Cortex of kidney (tissue), 1 donor: Measurements from ENCODE around the gene UTY.

ENCODE experiments used
- DNase-seq: peaks from one replicate; lab custom pipeline; 2025; lab: John Stamatoyannopoulos, UW

Gene UTY

DNA sequence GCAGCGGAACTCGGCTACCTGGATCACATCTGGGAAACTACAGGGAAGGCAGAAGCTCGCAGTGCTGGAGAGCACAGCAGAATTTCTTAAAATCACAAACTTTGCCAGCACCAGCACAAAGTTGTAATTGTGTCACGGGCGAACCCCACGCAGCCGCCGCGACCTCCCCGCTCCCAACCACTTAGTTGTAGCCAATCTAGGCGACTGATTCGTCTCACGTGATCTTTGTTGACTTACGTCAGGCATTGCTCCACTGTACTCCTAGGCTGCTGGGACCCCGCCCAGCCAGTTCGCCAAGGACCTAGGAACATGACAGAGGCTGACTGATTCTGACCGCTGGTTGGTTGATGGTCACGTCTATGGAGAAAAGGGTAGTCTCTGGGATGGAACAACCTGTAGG, at the start of gene UTY:
UTY (minus strand) TSS at position 206 of the 400 bp plus-strand sequence. CDS start 368 bp downstream, outside the sequence.
- DNase-seq, result no peak

DNA sequence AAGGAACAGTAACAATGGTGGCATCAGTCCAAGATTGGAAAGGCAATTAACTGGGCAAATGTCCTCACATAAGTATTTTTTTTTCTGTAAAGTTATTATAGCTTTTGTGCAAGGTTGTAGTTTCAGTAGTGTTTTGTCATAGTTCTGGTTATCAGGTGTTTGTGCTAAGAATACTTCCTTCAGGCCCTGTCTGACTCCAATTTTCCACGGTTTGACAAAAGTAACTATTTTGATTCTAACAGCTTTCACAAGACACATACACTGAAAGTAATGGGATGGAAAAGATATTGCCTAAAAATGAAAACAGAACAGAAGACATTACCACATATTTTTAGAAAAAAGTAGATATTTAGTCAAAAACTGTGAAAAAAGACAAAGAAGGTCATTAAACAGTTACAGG, 40.6 kb upstream of the UTY start:
- DNase-seq, result no peak

DNA sequence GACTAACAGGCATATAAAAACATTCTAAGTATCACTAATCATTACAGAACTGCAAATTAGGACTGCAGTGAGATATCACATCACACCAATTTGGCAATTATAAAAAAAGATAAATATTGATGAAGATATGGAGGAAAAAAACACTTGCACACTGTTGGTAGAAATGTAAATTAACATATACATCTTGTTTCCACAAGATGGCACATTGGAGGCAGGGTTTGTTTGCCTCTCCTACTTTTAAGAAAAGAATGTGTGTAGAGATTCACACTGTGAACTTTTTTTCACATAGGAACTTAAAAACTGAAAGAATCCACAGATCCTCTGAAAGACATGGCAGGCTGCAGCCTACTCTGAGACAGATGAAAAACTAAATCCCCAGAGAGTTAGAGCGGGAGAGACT, 21.4 kb upstream of the UTY start:
- DNase-seq, result no peak

DNA sequence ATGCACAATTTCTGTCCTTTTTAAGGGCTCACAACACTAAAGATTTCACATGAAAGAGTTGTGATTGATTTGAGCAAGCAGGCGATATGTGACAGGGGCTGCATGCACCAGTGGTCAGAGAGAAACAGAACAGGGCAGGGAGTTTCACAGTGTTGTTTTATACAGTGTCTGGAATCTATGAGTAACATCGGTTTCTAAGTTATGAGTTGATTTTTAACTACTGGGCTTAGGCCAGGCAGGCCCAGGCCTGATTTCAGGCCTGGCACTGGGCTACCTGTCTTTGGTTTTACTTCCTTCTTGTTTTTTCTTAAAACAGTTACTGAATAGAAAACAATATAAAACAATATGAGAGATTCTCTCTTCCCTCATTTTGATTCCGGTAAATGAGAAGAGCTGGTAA, 13.9 kb upstream of the UTY start:
- no peak for DNase-seq

DNA sequence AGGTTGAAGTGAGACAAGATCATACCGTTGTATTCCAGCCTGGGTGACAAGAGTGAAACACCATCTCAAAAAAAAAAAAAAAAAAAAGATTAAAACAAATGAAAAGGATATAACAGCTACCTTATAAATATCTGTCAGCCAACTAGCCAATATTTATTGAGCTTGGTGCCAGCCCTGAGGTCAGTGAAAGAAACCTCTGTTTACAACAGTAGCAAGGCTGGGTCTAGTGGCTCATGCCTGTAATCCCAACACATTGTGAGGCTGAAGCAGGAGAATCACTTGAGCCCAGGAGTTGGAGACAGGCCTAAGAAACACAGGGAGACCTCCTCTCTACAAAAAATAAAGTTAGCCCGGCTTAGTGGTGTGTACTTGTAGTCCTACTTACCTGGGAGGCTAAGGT, 12.6 kb upstream of the UTY start:
- DNase-seq, result no peak

DNA sequence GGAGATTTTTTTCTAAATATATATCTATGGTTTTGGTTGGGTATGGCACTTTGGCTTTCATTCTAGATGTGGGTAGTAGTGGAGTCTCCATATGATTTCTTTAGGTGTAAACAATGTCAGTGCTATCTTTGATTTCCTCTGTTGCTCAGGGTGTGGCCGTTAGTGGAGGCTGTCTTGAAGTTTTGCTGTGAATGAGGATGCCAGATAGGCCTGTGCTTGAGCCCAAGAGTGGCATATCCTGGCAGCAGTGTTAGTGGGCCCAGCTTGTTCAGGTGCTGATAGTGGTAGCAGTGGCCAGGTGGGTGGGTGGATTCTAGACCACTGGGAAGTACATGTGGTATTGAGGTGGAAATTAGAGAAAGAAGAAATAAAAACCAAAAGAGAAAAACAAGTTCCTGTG, 8.9 kb upstream of the UTY start:
- no peak for DNase-seq

DNA sequence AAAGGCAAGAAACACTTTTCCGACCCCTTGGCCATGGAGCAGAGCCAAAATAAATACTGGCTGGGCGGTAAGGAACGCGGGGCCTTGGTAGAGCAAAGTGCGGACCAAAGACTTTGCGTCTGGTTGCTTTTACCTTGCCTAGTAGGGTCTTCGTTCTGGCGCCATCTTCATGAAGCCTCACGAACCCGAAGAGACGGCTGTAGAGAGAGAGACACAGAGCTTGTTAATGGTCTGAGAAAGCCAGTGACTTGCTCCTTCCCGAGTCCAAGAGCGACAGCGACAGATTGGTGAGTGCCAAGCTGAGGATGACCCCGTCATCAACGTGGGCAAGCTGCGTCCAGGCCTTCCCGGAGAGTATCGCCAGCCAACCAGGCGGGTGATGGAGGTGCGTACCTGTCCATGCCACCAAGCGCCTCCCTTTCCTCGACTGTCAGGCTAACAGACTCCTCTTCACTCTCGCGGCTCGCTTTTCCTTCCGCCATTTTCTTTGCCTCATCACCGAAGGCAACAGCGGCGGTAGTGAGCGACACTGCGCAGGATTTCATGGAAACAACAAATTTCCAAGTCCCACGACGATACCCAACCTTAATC, 617 bp downstream of the UTY start:
- no peak for DNase-seq

DNA sequence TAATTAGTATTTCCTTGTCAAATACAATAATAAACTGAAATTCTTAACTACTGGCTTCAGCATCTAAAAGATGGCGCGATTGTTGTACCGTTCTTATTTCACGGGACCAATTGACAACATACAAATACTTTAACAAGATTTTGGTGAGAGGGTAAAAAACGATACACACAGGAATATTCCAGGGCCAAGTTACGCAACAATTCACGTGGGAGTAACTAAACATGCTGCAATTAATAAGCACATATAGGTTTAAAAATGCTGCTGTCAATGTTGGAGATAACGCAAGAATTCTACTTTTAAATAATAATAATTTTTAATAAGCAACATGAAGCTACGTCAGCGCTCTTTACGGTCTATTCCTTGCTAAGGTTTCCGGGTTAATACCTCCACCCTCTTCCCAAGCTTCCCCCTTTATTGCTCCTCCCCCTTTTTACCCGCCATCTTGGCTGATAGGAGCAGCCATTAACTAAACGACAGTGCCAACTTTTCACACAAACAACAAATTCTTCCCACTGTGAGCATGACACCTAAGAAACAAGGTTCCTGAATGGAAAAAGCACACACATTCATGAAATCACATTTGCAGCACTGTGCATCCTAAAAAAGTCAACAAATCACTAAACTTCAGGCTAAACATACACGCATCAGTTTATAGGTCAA, 1.6 kb downstream of the UTY start:
- no peak for DNase-seq

DNA sequence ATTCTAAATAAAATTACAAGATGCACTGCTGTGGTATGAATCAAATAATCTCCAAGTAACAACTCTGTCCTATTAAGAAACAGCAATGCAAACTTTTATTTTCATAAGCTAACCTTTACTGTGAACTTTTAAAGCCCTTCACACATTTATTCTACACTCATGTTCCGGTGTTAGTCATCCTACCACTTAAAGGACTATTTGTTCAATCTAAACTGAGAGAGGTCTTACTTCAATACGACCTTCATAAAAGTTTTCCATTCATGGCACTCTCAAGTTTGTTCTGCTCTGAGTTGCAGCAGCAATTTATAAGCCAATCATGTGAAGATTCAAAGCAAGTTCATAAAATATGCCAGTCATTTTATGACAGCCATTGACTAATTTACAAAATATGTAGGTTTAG, 4.8 kb downstream of the UTY start:
- DNase-seq, result no peak

DNA sequence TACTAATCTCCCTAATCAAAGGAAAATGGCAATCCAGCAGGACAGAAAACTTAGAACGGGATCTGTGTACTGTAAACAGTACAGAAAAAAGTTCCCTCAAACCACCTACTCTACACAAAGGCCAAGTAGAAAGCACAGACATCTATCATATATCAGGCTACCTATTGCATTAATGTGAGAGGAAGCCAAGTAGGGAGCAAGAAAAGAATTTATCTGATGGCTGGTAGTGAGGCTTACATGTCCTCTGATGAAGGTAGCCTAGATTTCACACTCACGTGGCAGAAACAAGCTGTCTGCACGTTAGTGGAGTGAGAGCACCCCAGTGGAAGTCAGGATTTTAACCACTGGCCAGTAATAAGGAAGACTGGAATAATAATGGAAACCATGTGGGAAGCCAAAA, 28.3 kb downstream of the UTY start:
- DNase-seq, result no peak

DNA sequence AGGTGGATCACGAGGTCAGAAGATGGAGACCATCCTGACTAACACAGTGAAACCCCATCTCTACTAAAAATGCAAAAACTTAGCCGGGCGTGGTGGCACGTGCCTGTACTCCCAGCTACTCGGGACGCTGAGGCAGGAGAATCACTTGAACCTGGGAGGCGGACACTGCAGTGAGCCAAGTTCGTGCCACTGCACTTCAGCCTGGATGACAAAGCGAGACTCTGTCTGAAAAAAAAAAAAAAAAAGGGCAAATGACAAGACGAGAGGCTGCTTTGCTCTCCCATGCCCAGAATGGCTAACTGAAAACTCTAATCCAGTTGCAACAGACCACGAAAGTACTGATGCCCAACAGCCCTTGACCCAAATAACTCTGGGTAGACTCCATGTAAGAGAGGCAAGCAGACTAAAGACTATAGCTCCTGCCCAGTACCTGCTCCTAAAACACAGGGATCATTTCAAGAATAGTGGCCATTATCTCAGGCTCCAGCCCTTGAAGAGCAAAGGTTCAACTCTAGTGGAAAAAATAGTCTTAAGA, 29.2 kb downstream of the UTY start:
- DNase-seq, result no peak

DNA sequence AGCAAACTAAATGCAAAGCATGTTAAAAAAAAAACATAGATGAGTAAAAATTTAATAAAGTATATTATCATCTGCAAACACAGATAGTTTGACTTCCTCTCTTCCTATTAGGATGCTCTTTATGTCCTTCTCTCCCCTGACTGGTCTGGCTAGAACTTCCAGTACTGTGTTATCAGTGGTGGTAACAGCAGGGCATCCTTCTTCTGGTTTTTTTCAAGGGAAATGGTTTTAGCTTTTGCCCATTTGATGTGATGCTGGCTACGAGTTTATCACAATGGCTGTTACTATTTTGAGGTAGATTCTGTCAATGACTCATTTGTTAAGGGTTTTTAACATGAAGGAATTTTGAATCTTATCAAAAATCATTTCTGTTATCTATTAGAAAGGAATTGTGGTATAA, 34.3 kb downstream of the UTY start:
- no peak for DNase-seq

DNA sequence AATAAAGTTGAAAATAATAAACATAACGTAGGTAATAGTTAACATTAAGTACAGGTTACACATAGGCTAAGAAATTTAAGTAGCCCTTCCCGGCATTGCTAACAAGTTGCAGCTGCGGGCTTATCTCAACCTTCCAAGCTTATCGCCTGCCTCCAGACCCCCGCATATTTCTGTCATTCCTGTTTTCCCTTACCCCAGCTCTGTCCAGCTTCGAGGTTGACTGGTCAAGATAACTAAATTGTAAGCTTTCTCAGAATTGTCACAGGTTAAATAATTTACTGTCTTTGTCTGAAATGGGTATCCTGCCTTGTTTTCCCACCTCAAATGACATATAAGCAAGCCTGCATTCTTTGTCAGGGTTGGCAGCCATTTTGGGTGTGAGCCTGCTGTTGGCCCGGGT, 36.7 kb downstream of the UTY start:
- no peak for DNase-seq

DNA sequence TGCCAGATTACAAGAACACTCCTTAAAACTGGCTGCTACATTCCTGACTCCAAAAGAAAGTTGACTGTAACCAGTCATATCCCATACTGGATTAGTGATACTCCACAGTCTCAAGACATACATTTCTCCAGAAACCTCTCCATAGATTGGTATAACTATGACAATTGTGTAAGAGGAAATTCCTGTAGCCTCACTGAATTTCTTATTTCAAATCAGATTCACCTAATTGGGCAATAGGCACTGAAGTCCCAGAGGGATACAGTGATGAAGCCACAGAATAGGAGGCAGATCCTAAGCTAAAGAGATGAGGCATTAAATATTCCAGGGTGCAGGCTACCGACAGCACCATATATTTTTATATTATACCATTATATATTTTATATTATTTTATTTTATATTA, 39.0 kb downstream of the UTY start:
- no peak for DNase-seq

DNA sequence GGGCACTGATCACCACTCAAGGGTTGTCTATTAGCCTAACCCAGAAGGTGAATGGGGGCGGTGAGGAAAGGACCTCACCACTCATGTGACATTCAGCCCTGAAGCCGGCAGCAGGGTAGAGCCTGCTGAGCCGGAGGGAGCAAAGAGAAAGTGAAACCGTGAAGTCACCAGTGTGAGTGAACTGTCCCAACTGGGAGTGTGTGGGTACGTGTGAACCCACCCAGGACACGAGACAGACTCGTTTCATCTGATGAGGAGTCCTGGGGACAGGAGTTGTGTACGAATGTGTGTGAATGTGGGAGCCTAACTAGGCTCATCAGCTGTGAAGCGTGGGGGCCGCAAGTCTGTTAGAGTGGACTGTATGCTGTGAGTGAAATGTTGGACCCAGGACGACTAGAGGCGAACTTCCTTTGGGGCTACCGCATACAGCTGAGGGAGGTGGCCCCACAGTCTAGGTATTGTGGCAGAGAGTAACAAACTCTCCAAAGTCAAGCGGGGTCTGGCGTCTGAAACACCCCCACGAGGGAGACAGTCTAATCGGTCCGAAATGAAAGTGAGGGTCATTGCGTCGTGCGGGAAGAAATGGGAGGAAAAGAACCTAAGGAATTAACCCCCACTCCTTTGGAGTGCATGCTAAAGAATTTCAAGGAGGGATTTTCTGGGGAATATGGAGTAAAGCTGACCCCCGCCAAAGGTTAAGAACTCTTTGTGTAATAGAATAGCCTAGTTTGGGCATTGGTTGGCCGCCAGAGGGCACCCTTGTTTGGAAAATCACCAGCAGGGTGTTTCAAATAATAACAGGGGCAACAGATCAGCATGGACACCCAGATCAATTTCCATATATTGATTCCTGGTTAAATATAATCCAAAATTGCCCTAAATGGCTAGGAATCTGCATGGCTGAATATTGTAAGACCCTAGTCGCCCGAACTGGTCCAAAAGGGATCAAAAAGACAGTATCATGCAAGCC, 43.6 kb downstream of the UTY start:
- no peak for DNase-seq

DNA sequence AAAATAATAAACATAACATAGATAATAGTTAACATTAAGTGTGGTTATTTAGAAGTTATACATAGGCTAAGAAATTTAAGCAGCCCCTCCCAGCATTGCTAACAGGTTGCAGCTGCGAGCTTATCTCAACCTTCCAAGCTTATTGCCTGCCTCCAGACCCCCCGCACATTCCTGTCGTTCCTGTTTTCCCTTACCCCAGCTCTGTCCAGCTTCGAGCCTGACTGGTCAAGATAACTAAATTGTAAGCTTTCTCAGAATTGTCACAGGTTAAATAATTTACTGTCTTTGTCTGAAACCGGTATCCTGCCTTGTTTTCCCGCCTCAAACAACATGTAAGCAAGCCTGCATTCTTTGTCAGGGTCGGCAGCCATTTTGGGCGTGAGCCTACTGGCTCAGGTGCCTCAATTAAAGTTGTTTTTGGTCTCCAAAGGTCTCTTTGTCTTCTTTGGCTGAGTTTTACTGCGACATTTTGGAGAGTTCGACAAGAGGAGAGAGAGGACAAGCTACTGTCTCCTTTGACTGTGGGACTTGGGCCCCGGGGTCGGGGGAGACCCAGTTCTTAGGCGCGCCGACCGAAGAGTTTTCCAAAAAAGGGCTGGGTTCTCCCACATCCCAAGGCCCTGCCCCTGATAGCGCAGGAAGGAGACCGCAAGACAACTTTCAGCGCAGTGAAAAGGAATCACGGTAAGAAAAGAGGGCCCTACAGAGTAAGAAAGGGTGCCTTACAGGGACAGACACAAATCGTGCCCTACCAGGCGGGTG, 44.4 kb downstream of the UTY start:
- no peak for DNase-seq

DNA sequence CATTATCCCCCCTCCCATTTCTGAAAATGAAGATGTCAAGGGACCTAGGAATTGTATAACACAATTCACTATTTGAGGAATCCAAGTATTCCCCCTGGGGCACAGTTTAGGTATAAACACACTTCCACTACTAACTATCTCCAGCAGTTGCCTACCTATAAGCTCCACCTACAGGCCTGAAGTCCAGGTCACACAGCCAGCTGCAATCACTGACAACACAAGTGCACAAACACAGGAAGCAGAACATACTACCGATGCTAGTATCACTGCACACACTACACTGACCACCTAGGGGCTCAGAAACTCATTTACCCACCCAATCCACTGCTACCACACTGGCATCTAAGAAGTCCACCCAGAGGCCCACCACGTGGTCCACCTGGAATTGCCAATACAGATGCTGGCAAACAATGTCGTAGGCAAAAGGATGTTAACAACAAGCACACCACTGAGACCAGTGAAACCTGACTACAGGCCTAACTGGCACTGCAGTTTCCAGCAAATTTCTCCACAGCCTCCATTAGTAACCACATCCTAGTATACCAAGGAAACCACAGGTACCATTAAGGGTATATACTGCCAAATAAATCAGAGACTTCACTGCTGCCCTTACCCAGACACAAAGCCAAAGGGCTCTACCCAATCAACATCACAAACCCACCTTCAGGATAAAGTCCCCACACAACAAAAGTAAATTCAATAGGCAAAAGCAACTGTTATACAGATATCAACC, 47.4 kb downstream of the UTY start:
- DNase-seq, result no peak

DNA sequence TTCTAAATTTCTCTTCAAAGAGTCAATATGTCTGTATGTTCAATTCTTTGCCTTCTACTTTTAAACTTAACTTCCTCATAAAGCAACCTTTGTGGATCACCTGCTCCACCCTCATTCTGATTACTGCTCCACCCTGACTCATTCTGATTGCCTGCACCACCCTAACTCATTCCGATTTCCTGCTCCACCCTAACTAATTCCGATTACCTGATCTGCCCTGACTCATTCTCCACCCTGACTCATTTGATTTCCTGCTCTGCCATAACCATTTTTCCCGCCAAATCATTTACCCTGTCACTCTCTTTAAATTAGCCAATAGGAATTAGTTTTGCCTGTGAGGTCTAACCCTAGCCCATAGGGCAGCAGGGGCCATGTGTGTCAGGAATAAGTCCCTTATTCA, 50.3 kb downstream of the UTY start:
- no peak for DNase-seq

DNA sequence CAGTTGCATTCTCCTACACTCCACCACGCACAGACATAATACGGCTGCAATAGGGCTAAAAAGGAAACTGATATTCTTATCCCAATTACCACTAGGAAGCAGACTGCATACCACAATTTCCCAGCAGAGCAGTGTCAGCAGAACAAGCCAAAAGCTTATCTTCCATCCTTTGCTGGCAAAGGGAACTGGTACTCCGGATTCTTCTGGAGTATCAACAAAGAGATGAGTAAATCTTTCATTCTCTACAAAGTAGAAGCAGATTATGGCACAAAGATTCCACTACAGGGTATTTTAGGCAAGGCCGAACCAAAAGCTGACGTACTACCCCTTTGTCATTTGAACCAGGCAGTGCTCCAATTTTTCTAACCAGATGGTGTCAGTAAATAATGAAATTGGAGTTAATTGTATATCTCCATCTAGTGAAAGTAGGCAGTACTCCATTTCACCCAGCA, 56.5 kb downstream of the UTY start:
- DNase-seq, result no peak

DNA sequence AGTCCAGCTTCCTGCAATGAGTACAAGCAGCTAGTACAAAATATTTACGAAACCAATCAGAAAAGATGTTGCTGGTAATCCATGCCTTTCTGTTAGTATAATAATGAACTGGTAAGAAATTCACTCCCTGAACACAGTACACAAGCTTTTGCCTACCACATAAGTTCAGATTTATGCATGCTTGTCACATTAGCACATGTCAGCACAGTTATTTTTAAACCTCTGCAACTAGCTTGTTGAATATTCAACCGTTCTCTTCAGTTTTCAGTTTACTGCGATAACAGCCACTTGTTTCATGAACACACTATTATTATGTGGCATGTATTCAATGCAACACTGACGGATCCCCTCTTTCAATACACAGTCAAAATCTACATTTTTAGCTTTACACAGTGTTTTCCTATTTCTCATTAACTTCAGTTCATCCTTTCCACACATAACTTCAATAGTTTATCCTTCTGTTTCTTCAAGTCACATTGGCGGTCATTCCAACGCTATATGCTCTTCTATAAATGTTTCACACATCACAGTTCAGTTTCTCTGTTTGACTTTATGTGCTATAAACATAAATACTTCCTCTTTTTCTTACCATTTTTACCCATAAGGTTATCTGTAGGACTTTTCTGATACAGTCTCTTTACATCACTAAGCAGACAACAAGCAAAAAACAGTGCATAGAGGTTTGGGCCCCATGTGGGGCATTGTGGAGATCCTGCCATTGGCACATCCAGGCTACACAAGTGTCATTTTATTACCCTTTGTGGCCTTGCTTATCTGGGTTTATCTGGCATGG, 62.8 kb downstream of the UTY start:
- no peak for DNase-seq
